ENCODE results near the gene LOX.

LOX gene

GRCh38 chr5:122053181-122054109 lies 24.6 kb downstream of the LOX start:
- DNase-seq (ENCODE audit: low read depth): no peak

- no peak for DNase-seq (ENCODE audit: low read depth)
Observed at GRCh38 chr5:122051569-122051968, 26.5 kb downstream of the LOX start.

- DNase-seq (ENCODE audit: low read depth): no peak
Observed at GRCh38 chr5:122050959-122051358, 27.1 kb downstream of the LOX start.

DNA sequence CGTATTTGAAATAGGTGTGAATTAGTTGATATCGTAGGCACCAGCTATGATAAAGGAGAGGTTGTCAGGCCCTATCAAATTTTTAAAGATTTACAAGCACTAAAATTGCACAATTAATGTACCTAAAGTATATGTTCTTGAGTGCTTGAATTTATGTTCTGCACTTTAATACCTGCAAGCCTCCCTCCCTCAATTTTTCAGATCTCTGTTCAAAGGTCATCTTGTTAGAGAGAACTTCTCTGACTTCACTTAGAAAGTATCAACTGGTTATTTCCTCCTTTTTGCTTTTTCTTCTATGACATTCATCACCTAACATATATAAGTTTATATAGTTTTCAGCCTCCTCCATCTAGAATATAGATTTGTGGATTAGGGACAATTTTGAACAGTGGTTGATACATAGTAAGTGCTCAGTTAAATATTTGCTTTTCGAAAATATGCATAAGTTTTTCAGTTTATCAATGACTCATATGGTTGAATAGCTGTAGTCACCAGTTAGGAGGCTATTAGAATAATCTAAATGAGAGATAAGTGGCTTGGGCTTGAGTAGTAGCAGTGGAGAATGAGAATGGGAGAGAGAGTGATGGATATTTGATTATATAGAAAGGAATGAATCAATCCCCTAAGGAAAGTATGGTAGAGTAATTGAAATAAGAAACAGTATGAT lies 37.3 kb downstream of the LOX start:
- no peak for DNase-seq (ENCODE audit: low read depth)

GRCh38 chr5:122036326-122036725 lies 41.7 kb downstream of the LOX start:
- no peak for DNase-seq (ENCODE audit: low read depth)

DNA sequence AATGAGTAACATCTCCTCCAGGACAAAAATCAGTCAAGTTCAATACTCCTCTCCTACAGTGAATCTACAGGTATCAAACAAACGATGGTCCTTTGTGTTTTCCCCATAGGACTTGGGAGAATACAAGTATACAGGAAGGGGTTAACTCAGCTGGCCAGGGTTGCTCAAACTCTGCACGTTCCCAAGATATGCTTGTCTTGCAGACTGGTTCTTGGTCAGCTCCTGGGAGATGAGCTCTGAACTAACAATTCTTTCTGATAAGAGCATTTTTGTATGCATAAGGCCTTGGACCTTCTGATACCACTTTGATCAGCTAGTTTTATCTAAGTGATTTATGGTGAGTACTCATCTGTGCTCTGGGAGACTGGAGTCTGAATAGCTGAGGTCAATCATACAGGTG lies 42.1 kb downstream of the LOX start:
- no peak for DNase-seq (ENCODE audit: low read depth)

GRCh38 chr5:122031836-122032235 lies 46.2 kb downstream of the LOX start:
- no peak for DNase-seq (ENCODE audit: low read depth)

DNA sequence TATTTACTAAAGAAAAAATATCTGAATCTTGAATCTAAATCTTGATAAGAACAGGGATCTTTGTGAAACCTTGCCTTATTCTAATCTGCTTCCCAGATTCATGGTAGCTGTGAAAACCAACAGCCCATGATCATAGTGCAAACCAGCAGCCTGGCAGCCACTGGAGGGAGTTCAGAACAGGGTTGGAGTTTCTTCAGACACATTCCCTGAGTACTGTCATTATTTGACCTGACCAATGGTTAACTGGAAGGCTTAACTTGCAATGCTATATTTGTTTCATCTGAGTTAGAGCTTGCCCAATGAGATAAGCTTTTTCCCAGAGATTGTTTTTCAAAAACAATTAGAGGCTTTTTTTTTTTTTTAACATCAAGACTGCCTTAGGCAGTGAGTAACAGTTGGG lies 47.8 kb downstream of the LOX start:
- DNase-seq (ENCODE audit: low read depth): no peak

GRCh38 chr5:122029818-122030217 lies 48.2 kb downstream of the LOX start:
- DNase-seq (ENCODE audit: low read depth): no peak

- DNase-seq (ENCODE audit: low read depth): no peak
Observed at GRCh38 chr5:122022966-122023365, 55.1 kb downstream of the LOX start.

DNA sequence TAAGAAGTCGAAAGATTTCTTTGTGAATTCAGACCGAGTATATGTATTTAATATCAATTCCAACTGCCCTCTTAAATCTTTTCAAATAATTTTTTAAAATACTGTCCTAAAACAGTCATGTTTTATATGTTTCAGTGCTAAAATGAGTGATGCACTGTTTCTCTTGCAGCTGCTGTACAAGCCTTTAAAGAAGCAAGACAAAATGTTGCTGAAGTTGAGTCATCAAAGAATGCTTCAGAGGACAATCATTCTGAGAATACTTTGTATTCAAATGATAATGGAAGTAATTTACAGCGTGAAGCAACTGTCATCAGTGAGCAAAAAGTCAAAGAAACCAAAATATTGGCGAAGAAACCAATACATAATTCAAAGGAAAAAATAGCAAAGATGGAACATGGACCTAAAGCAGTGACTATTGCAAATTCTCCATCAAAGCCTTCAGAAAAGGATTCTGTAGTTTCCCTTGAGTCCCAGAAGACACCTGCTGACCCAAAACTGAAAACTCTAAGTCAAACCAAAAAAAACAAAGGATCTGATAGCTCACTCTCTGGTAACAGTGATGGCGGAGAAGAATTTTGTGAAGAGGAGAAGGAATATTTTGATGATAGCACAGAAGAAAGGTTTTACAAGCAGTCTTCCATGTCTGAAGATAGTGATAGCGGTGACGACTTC lies 58.0 kb downstream of the LOX start:
- DNase-seq (ENCODE audit: low read depth): no peak

DNA sequence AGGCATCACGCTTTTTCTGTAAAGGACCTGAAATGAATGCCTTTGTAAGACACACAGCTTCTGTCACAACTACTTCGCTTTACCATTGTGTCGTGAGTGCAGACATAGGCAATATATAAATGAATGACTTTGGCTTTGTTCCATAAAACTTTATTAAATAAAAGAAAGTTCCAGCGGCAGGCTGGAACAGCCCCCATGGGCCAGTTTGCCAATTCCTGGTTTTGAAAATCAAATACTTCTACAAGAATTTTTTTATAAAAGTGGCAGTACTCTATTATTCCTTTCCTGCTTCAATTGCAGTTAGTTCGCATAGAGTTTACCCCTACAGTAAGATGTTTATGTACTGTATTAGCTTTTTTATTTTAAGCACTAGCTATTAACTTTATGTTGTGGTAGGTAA lies 62.6 kb downstream of the LOX start:
- no peak for DNase-seq (ENCODE audit: low read depth)

GRCh38 chr5:122014236-122014935 lies 63.7 kb downstream of the LOX start:
- DNase-seq (ENCODE audit: low read depth): no peak
